Thyroid gland (tissue), 4 donors: ENCODE data around the gene SKOR2.

Source experiments
- CTCF ChIP-seq, 6 experiments: fragments of 200-600 bp in 3 of 6; fragments of 450-650 bp in 3 of 6; sonication (generic) in 3 of 6; IDR thresholded peaks; one replicate each; pipeline ENCODE4 v1.5.1; 2016 to 2019; ENCODE audit warnings: antibody characterized with exemption in 6 of 6, mild to moderate bottlenecking in 2 of 6, inconsistent platforms in 1 of 6, moderate library complexity in 1 of 6
- POLR2A ChIP-seq, 2 donors: fragments of 450-650 bp; IDR thresholded peaks; one replicate each; pipeline ENCODE4 v1.6.1; 2017; ENCODE audit warnings: antibody characterized with exemption in 2 of 2, mild to moderate bottlenecking in 2 of 2, moderate library complexity in 1 of 2

- TF ChIP-seq POLR2A (IDR thresholded peaks at IDR 0.05) (no peak), CTCF (IDR thresholded peaks at IDR 0.05) (no peak)
These were observed 59.5 kb downstream of the SKOR2 start for GRCh38 chr18:47191961-47192360.
